Suprapubic skin (tissue), 3 donors: Measurements from ENCODE around the gene EMC9.

Source experiments
- CTCF ChIP-seq, 2 donors: fragments of 200-600 bp in 1 of 2; fragments of 450-650 bp in 1 of 2; sonication (generic) in 1 of 2; IDR thresholded peaks; one replicate each; pipeline ENCODE4 v1.5.1; 2016 to 2019; ENCODE audit warnings: antibody characterized with exemption in 2 of 2, mild to moderate bottlenecking in 1 of 2, moderate library complexity in 1 of 2
- POLR2AphosphoS5 ChIP-seq, 3 donors: sonication (generic); formaldehyde crosslinking; IDR thresholded peaks; one replicate each; pipeline ENCODE4 v1.6.1; 2017; ENCODE audit warnings: antibody characterized with exemption in 3 of 3

- TF ChIP-seq CTCF (IDR thresholded peaks at IDR 0.05) (no peak), POLR2AphosphoS5 (IDR thresholded peaks at IDR 0.05) (no peak)
Measured at GRCh38 chr14:24155100-24155499, 13.7 kb upstream of the EMC9 start.
